HG03442 (cell line): ENCODE data around the gene TFF1.

Experiments
- ATAC-seq: cut with Tn5 transposase; IDR thresholded peaks from one replicate; pipeline ENCODE4 v1.9.1; 2021; ENCODE audit warnings: mild to moderate bottlenecking, moderate library complexity; ENCODE audit not compliant: unreplicated experiment

The TFF1 gene

DNA sequence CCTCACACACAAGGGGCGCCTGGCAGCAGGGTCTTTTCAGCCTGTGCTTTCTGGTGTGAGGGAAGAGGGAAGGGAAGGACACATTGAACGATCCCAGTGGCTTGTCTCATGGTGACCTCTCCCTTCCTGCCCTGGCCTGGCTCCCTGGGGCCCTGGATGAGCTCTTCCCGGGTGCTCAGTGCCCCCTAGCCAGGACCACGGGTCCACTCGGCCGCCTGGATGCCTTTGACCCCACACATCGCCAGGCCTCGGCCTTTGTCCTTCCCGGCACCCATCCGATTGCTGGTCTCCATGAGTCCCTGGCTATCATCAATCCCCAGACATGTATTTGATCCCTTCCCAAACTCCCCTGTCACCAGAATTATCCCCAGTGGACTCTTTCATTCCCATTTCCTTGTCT is 45.1 kb downstream of the TFF1 start:
- no peak for ATAC-seq

DNA sequence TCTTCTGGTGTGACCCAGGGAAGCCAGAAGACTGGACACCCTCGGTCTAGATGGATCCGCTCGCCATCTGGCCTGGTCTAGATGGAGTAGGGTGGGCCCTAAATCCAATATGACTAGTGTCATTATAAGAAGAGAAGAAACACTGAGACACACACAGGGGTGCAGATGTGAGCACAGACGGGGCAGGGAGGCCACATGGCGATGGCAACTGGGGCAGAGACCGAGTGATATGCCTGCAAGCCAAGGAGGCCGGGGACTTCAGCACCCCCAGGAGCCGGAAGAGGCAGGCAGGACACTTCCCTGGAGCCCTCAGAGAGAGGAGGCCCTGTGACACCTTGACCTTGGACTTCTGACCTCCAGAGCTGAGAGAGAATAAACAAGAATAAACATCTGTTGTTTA is 45.5 kb downstream of the TFF1 start:
- ATAC-seq = no peak

DNA sequence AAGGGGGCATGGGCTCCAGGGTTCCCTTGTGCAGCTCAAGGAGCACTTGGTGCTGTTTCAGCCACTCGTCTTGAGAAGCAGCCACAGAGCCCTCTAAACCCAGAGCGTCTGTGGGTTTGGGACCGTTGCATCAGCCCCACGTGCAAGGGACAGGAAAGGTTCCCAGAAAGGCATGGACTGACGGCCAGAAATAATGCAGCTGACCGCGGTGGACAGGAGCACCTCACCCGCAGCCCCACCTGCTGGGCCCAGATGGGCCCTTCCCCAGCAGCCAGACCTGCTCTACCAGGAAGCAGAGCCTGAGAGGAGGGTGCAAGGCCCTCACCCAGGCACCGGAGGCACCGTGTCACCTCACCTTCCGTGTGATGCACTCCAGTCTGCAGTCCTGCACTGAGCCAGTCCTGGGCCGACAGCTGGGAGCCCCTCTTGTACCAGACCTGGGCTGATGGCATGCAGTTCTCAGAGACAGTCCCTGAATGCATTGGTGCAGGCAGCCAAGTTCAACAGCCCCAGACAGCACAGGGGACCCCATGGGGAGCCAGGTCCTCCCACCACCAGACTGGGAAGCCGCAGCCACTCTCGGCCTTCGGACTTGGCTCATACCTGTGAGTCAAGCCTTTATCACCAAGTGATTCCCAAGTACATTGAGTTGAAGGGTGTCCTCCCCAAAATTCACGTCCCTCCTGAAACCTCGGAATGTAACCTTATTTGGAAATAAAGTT is 46.3 kb downstream of the TFF1 start:
- ATAC-seq = no peak

DNA sequence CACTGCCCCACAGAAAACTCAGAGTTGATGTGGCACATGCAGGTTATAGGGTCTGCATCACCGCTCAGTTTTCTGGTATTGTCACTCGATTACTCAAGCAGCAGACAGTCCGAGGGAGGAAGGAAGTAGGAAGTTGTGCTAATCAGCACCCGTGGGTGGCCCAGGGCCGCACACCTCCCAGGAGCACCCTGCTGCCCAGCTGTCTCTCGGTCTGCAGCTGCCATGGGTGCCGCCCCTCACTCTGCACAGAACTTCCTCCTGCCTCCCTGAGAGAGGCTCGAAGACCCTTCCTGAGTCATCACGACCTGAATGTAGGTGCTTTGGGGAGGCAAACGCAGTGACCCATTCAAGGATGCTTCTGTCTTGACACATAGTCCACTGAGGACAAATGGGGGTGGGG is 47.0 kb downstream of the TFF1 start:
- no peak for ATAC-seq

DNA sequence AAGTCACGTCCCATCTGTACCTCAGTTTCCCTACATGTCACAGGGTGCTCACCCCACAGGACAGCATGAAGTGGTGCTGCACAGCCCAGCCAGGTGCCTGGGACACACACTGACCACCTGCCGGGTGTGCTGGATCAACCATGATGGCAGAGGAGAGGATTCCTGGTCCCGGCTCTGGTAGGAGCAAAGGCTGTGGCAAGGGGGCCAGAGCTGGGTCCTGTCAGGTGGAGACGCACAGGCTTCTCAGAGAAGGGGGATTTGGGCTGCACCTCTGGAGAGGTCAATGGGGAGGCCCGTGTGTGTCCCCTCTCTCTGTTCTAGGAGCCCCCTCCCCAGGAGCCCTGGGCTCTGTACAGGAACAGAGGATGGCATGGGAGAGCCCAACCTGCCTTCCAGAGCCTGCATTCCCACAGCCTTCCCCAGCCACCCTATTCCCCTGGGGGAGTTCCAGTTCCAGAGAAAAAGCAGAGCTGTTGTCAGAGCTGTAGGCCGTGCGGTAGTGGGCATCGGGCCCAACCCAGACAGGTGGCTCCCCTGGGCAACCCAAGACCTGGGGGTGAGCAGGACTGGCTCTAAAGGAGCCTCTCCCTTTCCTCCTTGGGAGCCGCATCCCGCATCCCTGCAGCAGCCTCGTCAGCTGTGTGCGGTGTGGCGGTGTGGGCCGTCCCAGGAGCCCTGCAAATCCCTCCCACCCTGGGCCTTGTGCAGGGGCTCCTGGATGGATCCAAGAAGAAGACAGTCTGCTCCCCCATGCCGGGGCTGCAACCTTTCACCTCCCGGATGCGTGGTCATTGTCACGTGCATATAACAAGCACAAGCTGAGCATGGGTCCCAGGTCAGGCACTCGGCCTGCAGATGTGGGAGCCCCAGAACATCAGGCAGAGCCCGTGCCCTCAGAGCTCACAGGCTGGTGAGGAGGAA is 48.2 kb downstream of the TFF1 start:
- ATAC-seq = no peak

DNA sequence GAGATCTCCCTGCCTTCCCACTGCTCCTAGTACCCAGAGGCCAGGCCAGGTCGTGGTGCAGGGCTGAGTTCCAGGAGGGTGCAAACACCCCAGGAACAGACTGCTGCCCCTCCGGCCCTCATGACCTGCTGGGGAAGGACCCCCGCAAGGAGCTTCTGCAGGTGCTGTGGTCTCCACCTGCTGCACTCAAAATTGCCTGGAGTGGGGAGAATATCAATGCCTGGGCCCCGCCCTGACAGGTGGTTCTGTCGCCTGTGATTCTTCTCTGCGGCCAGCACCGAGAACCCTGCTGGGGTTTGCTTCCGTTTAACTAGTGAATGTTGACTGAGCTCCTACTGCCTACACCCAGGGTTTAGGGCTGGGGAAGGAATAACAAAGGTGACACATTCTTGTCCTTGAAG is 49.0 kb downstream of the TFF1 start:
- no peak for ATAC-seq

DNA sequence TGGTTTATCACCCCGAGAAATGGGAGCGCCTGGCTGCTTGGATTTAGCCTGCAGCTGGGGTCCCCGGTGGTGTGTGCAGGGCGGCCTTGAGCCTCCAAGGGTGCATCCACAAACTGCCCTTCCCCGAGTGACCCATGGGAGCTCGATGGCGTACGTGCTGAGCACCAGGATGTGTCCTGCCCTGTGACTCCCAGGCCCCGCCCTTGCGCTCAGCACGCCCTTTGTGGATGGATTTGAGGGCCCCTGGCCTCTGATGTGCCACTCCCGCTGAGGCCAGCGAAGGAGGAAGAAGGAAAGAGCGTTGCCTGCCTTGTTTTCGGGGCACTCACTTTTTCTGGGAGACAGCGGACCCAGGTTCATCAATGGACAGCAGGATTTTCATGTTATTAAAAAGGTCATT is 49.4 kb downstream of the TFF1 start:
- no peak for ATAC-seq

DNA sequence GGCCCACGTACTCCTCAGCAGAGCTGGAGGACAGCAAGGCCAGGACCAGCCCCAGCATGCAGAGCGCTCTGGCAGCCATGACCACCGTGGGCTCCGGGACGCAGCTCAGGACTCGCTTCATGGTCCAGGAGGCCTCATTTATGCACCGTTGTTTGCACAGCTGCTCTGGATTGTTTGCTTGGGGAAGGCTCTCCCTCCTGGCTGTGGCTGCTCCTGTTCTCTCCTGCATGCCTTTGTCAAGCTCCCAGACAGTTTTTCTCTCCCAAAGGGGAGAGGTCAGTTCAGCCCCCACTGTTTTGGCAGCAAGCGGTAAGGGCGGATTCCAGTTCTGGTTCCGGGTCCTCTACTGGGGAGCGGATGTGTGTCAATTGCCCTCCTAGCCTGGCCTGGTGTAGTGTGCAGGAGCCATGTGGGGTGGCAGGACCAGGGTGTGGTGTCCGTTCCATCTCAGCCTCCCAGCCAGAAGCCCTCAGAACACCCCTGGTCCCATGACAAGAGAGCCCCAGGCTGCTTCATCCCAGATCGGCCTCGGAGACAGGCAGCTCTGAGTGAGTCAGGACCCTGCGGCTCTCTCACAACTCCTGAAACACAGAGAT is 50.9 kb downstream of the TFF1 start, which contains the start of gene TFF3:
Gene TFF3 (minus strand): TSS at position 114 of the 596 bp plus-strand sequence. CDS start 35 bp downstream, at position 79.
- ATAC-seq = no peak

DNA sequence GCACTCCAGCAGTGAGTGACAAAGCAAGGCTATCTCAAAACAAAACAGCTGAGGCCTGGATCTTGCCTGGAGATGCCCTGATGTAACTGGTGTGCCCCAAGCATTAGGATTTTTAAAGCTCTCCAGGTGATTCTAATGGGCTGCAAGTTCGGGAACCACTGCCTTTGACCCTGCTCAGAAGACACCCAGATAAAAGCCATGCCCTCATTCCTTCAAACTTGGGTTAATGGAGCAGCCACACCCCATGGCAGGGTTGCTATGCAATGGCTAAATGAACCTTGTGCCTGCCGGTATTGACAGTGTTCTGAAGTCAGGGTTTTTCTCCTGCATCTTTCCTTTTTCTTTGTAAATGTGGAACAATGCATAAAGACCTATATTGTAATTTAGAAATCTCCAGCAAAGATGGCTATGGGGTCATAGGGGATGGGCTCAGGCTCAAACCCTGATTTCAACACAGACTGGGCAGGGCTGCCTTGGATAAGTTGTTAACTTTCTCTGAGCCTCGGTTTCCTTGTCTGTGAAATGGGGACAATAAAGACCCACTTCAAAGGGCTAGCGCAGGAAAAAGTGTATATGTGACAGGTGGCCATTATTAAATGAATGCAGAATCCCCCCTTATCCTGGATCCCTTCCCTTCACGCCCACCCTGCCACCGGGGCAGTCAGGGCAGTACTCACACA is 51.6 kb downstream of the TFF1 start:
- no peak for ATAC-seq

DNA sequence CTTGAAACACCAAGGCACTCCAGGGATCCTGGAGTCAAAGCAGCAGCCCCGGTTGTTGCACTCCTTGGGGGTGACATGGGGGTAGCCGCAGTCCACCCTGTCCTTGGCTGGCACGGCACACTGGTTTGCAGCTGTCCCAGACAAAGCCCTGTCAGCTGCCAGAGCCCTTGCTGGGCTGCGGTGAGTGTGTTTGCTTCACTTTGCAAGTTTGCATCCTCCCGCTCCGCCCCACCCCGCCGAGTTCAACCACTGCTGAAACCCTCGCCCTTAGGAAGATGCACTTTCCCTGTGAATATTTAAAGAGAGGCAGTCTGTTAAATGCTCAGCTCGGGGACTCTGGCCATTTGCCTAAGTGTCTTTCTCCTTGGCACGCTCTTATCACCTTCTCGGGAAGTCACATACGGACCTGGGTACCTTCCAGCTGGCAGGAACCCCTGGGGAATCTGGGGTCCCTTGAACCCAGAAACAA is 52.8 kb downstream of the TFF1 start:
- ATAC-seq = no peak

DNA sequence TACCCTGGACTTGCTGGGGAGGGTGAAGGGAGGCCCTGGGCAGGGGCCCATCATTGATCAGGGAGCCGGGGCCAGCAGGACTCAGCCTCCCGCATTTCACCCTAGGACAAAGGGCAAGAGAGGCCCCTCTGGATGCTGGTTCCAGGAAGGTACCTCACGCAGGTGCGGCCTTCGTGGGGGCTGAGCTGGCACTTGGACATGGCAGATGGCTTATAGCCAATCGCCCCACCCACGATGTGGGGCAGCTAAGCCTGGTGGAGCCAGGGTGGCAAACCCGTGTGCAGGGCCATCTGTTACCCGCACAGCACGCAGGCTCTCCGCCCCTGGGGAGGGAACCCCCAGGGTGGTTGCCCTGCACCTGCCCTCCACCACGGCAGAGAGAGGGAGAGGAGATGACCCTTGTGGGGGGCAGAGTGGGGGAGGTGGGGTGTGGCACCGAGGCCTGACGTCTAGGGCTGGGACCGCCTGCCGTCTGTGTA is 53.7 kb downstream of the TFF1 start:
- no peak for ATAC-seq
